Right renal pelvis (tissue), 4 donors: ENCODE data around the gene ADGRE1. TPM values are rescaled to one million over a fixed set of nuclear protein-coding genes. Genes with fewer than 3 reads are reported as not detected.

ENCODE experiments used
- DNase-seq, 4 donors: peaks; one replicate each; pipeline ENCODE4 v3.0.0-alpha.2; 2013; ENCODE audit warnings: low read depth in 4 of 4, low spot score in 3 of 4, missing footprints in 1 of 4
- polyA plus RNA-seq, 4 donors: library from polyadenylated mRNA; unstranded; fragments of 120-200 nt; gene quantifications; one replicate each; pipeline ENCODE4 v1.2.1, GENCODE V29; 2013; ENCODE audit not compliant: insufficient read length in 4 of 4

Gene ADGRE1
- polyA plus RNA-seq, 4 donors: 0.10 to 0.26 (median 0.13) TPM

DNA sequence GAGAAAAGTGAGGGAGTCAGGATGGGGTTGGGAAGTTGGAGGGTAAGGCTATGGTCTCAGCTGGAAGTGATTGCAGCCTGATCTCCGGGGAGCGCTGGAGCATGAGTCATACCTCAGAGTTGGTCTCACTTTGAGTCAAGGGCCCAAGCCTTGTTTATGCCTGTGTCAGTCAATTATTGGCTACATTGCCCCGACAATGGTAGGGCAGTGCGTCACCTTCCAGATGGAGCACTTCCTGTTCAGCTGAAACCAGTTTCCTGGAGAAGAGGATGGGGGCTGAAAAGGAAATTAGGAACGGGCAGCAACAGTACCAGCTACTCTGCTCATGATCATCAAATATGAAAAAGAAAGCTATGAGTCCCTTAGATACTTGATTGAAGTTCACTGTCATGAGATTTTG, 60.4 kb downstream of the ADGRE1 start:
- no peak for DNase-seq

DNA sequence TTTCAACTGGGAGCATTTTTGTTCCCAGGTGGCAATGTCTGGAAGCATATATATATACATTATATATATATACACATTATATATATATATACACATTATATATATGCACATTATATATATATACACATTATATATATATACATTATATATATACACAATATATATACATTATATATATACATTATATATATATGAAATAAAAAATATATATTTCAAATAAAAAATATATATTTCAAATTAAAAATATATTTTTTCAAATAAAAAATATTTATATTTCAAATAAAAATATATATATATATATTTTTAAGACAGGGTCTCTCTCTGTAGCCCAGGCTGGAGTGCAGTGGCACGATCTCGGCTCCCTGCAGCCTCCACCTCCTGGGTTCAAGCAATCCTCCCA, 61.5 kb downstream of the ADGRE1 start:
- DNase-seq: no peak

DNA sequence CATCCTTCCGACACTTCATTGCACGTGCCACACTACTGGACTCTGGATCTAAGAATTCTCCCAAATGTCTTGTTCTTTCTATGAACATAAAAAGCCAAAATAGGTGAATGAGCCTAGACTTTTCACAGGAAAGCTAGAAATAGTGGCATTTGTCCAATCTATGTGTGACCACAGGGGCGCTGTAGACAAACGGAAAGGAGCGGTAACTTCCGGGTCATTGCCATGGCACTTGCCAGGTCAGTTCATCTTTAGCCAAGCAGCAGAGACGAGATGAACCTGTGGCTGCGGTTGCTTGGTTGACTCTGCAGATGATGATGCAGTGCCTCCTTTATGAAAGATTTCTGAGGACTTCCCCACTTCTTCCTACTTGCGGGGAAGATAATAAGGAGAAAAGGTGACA, 65.6 kb downstream of the ADGRE1 start:
- no peak for DNase-seq

DNA sequence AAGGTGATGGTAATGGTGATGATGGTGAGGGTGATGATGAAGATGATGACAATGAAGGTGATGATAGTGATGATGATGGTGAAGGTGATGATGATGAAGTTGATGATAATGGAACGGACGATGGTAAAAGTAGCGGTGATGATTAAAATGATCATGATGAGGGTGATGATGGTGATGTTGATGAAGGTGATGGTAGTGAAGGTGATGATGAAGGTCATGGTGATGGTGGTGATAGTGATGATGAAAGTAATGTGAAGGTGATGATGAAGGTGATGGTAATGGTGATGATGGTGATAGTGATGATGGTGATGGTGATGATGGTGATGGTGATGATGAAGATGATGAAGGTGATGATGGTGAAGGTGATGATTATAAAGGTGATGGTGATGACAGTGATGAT, 67.7 kb downstream of the ADGRE1 start:
- no peak for DNase-seq

DNA sequence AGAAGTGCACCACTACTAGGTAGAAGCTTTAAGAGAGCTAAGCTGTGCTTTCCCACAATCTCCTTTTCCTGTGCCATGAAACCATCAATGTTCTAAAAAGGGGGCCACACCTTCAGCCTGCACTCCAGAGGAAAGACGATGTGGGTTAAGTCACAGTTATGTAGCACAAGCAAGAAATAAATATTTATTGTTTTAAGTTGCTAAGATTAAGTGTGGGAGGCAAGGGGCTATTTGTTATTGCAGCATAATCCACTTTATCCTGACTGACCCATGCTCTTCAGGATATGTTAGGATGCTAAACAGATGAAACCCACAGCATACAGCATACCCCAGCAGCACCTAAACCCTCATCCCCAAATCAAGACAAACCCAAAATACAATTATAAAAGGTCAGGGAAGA, 69.2 kb downstream of the ADGRE1 start:
- no peak for DNase-seq

DNA sequence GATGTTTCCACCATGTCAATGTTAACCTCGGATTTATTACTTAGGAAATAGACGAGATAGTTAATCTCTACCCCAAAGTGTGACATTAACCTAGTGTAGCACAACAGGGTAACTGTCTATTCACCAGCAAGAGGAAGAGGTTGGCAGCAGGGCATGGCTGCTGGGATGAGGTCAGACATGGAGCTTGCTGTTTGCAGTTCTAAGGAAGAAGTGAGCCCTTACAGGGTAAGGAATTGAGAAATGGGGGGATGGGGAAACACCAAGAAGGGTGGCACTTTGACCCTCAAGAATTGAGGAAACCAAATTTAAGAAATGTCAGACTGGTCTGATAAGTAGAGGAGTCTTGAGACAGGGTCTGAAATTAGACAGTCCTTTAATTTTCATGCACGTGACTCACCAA, 71.4 kb downstream of the ADGRE1 start:
- no peak for DNase-seq

DNA sequence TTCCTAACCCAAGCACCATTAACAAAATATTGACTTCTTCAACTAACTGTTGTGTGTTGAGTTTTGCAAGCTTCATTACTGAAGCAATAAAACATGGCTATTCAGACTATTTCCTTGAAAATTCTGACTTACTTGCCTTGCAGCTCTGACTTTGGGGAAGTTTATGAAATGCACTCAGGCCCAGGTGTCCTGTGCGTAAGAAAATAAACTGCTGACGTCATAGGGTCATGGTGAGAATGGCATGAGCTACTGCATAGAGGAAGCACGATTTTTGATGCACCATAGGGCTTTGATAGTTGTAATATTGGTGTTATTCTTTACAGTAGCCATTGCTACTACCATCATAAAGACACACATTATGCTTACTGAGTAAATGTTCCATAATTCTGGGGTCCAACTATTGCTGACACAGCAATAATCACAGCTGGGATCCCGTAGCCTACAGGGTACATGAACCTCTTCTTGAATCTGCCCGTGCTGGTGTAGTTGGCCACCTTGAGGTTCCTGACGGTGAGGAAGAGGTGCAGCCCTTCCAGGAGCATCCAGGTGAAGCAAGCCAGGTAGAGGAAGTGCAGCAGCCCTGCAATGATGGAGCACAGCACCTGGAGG, 76.0 kb downstream of the ADGRE1 start:
- no peak for DNase-seq

DNA sequence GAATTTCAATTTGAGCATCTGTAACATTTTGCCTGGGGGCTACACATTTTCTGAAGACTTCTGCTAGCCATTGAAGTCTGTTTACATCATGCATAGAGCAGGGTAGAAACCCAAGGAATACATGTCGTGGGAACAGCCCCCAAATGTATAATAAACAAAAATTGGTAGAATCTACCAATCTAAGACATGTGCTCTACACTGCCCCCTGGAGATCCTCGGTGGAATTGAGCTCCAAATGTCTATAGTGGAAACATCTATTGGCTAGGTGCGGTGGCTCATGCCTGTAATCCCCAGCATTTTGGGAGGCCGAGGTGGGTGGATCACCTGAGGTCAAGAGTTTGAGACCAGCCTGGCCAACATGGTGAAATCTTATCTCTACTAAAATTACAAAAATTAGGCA, 76.6 kb downstream of the ADGRE1 start:
- no peak for DNase-seq

DNA sequence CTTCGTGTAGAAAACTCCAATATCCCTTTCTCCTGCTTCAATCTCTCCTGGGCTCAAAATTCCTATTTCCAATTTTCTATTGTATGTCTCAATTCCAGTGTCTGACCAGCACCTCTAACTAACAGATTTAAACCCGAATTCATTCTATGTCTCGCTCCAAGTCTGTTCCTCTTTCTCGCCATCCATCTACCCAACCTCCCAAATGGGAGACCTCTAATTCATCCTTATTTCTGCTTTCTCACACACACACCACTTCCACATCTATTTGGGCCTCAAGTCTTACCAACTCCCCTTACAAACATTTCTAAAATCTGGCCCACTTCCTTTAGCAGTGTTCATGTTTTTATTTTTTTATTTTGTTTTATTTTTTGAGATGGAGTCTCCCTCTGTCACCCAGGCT, 80.6 kb downstream of the ADGRE1 start:
- no peak for DNase-seq

DNA sequence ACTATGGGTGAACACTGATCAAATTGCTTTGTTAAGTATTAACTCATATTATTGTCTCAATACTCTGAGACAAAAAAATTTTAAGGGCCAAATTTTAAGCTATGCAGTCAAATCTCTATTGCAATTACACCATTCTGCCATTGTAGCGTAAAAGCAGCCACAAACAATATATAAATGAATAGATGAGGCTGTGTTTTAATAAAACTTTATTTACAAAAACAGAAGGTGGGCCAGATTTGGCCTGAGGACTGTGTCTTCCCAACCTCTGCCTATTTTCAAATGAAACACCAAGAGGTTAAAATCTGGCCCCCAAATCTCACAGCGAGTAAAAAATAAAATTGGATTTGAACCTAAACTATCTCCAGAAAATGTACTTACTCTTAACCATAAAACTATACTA, 82.1 kb downstream of the ADGRE1 start:
- DNase-seq: no peak

DNA sequence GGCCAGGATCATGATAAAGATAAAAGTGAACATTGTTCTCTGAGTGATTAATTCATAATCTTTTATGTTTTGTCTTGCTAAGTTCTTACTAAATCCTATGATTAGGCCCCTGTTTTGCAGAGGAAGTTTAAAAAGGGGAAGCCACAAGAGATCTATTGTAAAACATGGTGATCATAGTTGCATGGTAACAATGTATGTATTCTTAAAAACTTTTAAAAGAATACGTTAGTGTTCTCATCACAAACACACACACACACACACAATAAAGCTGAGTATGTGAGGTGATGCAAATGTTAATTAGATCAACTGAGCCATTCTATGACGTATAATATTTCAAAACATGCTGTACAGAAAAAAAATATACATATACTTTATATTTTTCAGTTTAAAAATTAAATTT, 82.6 kb downstream of the ADGRE1 start:
- no peak for DNase-seq

DNA sequence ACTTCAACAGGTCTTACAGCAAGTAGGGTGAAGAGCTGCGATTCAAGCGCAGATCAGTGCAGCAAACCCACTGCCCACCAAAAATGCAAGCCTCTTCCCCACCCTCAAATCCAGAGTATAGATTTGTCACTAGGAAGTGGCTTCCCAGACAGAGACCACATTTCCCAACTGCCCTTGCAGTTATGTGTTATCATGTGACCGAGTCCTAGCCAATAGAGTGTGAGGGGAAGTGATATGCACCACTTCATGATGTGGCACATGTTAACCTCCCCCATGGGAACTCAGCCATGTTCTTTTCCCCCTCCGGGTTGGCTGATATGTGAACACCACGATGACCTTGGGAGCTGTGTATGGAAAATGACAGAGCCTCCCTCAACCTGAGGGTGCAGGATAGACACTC, 83.1 kb downstream of the ADGRE1 start:
- DNase-seq: no peak

DNA sequence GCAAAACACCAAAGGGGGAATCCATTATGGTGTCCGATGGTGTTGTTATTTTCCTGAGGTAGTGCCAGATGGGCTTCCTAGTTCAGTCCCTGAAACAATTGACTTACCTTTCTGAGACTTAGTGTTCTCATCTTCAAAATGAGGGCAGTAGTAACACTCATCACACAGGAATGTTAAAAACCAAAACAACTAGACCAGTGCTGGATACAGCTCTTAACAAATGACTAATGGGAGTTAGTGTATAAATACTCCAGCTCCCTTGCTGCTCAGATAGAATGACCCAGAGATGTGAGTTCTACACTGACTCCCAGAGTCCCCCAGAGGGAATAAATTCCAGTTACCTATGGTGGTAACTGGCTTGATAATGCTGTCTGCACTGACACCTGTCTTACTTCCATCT, 84.0 kb downstream of the ADGRE1 start:
- no peak for DNase-seq

DNA sequence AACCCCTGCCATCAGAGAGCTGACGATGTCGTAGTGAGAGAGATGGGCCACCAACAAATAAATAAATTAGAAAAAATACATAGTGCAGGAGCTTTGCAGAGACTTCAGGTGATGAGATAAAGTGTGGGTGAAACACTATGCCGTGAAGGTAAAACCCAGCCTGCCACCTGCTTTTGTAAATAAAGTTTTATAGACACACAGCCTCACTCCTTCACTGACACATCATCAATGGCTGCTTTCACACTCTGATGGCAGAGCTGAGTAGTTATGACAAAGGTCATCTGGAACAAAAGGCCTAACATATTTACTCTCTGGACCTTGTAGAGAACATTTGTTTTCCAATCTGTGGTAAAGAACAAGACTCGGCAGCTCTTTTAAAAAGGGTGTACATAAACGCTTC, 88.8 kb downstream of the ADGRE1 start:
- no peak for DNase-seq

DNA sequence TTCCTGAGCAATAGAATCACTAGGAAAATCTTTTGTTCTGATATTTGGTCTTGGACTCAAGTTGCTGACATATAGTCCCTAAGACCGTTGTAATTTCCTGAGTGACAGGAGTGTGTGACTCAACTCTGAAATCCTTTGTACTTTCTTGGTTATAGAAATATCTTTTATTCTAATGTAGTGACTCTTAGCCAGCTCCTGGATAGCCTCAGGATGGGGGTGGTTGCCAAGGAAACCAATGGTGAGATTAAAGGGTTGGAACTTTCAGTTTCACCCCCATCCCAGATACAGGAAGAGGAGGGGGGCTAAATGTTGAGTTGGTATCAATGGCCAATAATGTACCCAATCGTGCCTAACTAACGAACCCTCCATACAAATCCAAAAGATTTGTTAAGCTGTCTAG, 92.0 kb downstream of the ADGRE1 start:
- DNase-seq: no peak

DNA sequence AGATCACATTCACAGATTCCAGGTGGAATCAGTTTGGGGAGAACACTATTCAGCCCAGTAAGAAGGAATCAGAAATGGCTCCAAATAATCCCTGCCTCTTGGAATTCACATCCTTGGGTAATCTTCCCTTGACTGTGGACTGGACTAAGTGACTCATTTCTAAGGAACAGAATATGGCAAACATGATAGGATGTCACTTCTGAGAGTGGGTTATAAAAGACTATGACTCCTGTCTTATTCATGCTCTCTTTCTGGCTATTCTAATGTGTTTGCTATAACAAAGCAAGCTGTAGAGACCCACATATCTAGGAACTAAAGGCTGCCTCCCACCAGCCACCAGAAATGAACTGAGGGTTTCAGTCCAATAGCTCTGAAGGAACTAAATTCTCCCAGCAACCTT, 96.1 kb downstream of the ADGRE1 start:
- DNase-seq: no peak

DNA sequence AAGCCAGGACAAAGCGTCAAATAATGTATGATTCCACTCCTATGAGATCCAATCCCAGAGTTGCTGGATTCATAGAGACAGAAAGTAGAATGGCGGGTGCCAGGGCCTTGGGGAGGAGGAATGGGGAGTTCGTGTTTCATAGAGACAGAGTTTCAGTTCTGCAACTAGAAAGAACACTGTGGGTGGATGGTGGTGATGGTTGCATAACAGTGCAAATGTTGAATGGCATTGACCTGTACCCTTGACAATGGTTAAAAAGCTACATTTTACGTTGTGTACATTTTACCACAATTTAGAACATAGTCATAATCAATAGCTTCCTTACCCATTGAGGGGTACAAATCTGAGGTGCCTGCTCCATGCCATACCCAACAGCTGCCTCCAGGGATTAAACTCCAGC, 100.5 kb downstream of the ADGRE1 start:
- DNase-seq: no peak

DNA sequence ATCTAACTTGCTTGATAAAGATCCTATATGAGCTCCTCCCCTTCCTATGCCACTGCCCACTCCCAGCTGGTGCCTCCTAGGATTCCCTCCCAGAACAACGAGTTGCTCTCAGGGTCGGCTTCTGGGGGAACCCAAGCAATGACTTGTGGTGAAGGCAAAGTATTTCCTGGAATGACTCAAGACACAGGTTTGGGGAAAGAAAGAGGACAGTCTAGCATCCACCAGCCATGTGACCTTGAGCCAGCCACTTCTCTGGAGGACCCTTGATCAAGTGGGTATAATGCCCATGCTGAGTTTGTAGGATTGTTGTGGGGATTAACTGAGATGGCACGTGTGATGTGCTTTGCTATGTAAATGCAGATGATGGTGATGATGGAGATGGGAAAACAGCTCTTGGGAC, 100.9 kb downstream of the ADGRE1 start:
- no peak for DNase-seq

Other genes with a start within 250 kb of the ADGRE1 start
- under 1 TPM; 0.06 to 0.07 (median 0.06) TPM for gene TNFSF14, start 217.4 kb upstream of the ADGRE1 start, polyA plus RNA-seq
- 10 to 100 TPM; 21.4 to 24.9 (median 21.9) TPM for gene C3, start 166.9 kb upstream of the ADGRE1 start, polyA plus RNA-seq
- 10 to 100 TPM; 68.3 to 75.0 (median 71.2) TPM for gene GPR108, start 150.0 kb upstream of the ADGRE1 start, polyA plus RNA-seq
- 10 to 100 TPM; 46.3 to 64.1 (median 57.8) TPM for gene TRIP10, start 147.9 kb upstream of the ADGRE1 start, polyA plus RNA-seq
- 1 to 10 TPM; 6.2 to 9.8 (median 7.3) TPM for gene SH2D3A, start 120.1 kb upstream of the ADGRE1 start, polyA plus RNA-seq
- gene VAV1, start 114.9 kb upstream of the ADGRE1 start, polyA plus RNA-seq: 1 to 10 TPM; 1.2 to 1.7 (median 1.4) TPM
- gene MBD3L2B, start 133.9 kb downstream of the ADGRE1 start, polyA plus RNA-seq: not detected
- gene MBD3L5, start 143.0 kb downstream of the ADGRE1 start, polyA plus RNA-seq: not detected
- gene MBD3L4, start 152.6 kb downstream of the ADGRE1 start, polyA plus RNA-seq: not detected
- not detected for gene MBD3L2, start 161.7 kb downstream of the ADGRE1 start, polyA plus RNA-seq
- not detected for gene MBD3L3, start 171.1 kb downstream of the ADGRE1 start, polyA plus RNA-seq
- 1 to 10 TPM; 7.2 to 7.9 (median 7.8) TPM for gene ZNF557, start 182.1 kb downstream of the ADGRE1 start, polyA plus RNA-seq